HEK293T (cell line): ENCODE measurements around the gene MAP2K5.

Source experiments
- CTCF ChIA-PET: fragments of 350-600 bp; formaldehyde crosslinking; extraction: SDS; loops from one replicate; lab custom pipeline; 2021; ENCODE audit warnings: antibody characterized with exemption, inconsistent platforms; lab: Yijun Ruan, JAX
- POLR2A ChIA-PET: fragments of 350-600 bp; formaldehyde crosslinking; extraction: SDS; loops from one replicate; lab custom pipeline; 2020; ENCODE audit warnings: antibody characterized with exemption, inconsistent platforms; lab: Yijun Ruan, JAX
- DNase-seq: peaks from one replicate; pipeline ENCODE4 v3.0.0; 2012; ENCODE audit warnings: mixed read lengths; ENCODE audit errors: extremely low spot score
- ARNT ChIP-seq: fragments of 450-650 bp; IDR thresholded peaks from 2 replicates; pipeline ENCODE4 v1.6.1; 2017; ENCODE audit warnings: mild to moderate bottlenecking
- BHLHE40 ChIP-seq: fragments of 450-650 bp; IDR thresholded peaks from 2 replicates; pipeline ENCODE4 v1.6.1; 2016; ENCODE audit warnings: mild to moderate bottlenecking, moderate library complexity, borderline replicate concordance
- CTBP1 ChIP-seq: fragments of 450-650 bp; IDR thresholded peaks from 2 replicates; pipeline ENCODE4 v1.6.1; 2016; ENCODE audit warnings: borderline replicate concordance
- ELF4 ChIP-seq: fragments of 450-650 bp; IDR thresholded peaks from 2 replicates; pipeline ENCODE4 v1.6.1; 2017; ENCODE audit warnings: antibody characterized with exemption
- FOXA1 ChIP-seq: fragments of 450-650 bp; IDR thresholded peaks from 2 replicates; pipeline ENCODE4 v1.6.1; 2016; ENCODE audit warnings: mild to moderate bottlenecking
- FOXK2 ChIP-seq: fragments of 450-650 bp; IDR thresholded peaks from 2 replicates; pipeline ENCODE4 v1.6.1; 2016; ENCODE audit warnings: mild to moderate bottlenecking
- FOXM1 ChIP-seq: fragments of 450-650 bp; IDR thresholded peaks from 2 replicates; pipeline ENCODE4 v1.6.1; 2017; ENCODE audit warnings: mild to moderate bottlenecking, borderline replicate concordance
- HDGF ChIP-seq: fragments of 450-650 bp; IDR thresholded peaks from 2 replicates; pipeline ENCODE4 v1.6.1; 2017; ENCODE audit warnings: antibody characterized with exemption, borderline replicate concordance
- L3MBTL2 ChIP-seq: fragments of 450-650 bp; conservative IDR thresholded peaks from 2 replicates; pipeline ENCODE4 v1.6.1; 2016; ENCODE audit warnings: mild to moderate bottlenecking
- LEF1 ChIP-seq: fragments of 450-650 bp; IDR thresholded peaks from 2 replicates; pipeline ENCODE4 v1.6.1; 2017; ENCODE audit warnings: mild to moderate bottlenecking, borderline replicate concordance
- NFRKB ChIP-seq: fragments of 450-650 bp; IDR thresholded peaks from 2 replicates; pipeline ENCODE4 v1.6.1; 2016; ENCODE audit warnings: mild to moderate bottlenecking, moderate library complexity
- PKNOX1 ChIP-seq: fragments of 450-650 bp; IDR thresholded peaks from 2 replicates; pipeline ENCODE4 v1.6.1; 2016
- SP1 ChIP-seq: fragments of 450-650 bp; IDR thresholded peaks from 2 replicates; pipeline ENCODE4 v1.6.1; 2017
- SUZ12 ChIP-seq: fragments of 450-650 bp; IDR thresholded peaks from 2 replicates; pipeline ENCODE4 v1.6.1; 2016; ENCODE audit warnings: mild to moderate bottlenecking
- TARDBP ChIP-seq: fragments of 450-650 bp; IDR thresholded peaks from 2 replicates; pipeline ENCODE4 v1.6.1; 2016
- ZNF384 ChIP-seq: fragments of 450-650 bp; IDR thresholded peaks from 2 replicates; pipeline ENCODE4 v1.6.1; 2016

Gene MAP2K5

GRCh38 chr15:67548862-67549651 lies 6.6 kb downstream of the MAP2K5 start:
- peak; percentile 74 for DNase-seq
- TF ChIP-seq SP1, result no peak
- TF ChIP-seq BHLHE40, result no peak
- no peak for TF ChIP-seq PKNOX1
- TF ChIP-seq ELF4, result no peak
- no peak for TF ChIP-seq FOXA1
- no peak for TF ChIP-seq L3MBTL2
- no peak for TF ChIP-seq FOXK2
- no peak for TF ChIP-seq LEF1
- no peak for TF ChIP-seq FOXM1
- no peak for TF ChIP-seq ARNT
- no peak for TF ChIP-seq SUZ12
- no peak for TF ChIP-seq NFRKB
- no peak for TF ChIP-seq TARDBP
- no peak for TF ChIP-seq CTBP1
- TF ChIP-seq ZNF384, result no peak
- ChIA-PET CTCF (interaction anchor here (1.3 kb wide), 1 partner anchor 92 kb away, joined by 3 read pairs; no protein-coding TSS in a partner anchor), POLR2A (interaction anchor here (0.8 to 1.8 kb wide), 4 partner anchors 12 to 230 kb away, joined by 3 to 6 read pairs (median 4); no protein-coding TSS in a partner anchor)

- no peak for TF ChIP-seq PKNOX1
- no peak for TF ChIP-seq SP1
- TF ChIP-seq FOXA1, result no peak
- no peak for TF ChIP-seq CTBP1
- TF ChIP-seq BHLHE40, result no peak
- TF ChIP-seq TARDBP, result no peak
- no peak for TF ChIP-seq FOXM1
- TF ChIP-seq LEF1, result no peak
- no peak for TF ChIP-seq ARNT
- TF ChIP-seq NFRKB, result no peak
- DNase-seq, result no peak
- ChIA-PET POLR2A (interaction anchor here (0.6 to 1.7 kb wide), 3 partner anchors 11 to 230 kb away, joined by 3 to 5 read pairs (median 3); no protein-coding TSS in a partner anchor), CTCF (interaction anchor here (1.3 kb wide), 1 partner anchor 93 kb away, joined by 3 read pairs; no protein-coding TSS in a partner anchor)
Observed at GRCh38 chr15:67549736-67550135, 7.2 kb downstream of the MAP2K5 start.

DNA sequence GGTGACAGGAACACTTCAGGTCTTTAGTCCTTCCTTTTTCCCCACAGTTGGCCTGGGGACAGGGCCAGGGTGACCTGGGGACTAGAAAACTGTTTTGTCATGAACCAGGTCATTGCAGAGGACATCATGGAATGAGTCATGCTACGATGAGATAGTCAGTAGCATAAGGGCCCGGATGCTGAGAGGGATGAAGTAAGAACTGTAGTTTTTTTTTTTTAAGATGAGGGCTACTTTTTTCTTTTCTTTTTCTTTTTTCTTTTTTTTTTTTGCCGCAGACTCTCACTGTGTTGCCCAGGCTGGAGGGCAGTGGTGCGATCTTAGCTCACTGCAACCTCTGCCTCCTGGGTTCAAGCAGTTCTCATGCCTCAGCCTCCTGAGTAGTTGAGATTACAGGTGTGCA lies 8.0 kb downstream of the MAP2K5 start:
- DNase-seq, result no peak
- POLR2A ChIA-PET, result interaction anchor here (2.0 kb wide), 1 partner anchor 8 kb away, joined by 6 read pairs; the partner anchor contains the start of gene MAP2K5
- TF ChIP-seq HDGF (no peak), SUZ12 (no peak), L3MBTL2 (no peak), ZNF384 (peak; percentile 66), FOXK2 (no peak), LEF1 (no peak)
- CTCF ChIA-PET, result interaction anchor here (1.3 kb wide), 1 partner anchor 94 kb away, joined by 3 read pairs; no protein-coding TSS in a partner anchor

GRCh38 chr15:67551207-67551743 lies 8.8 kb downstream of the MAP2K5 start:
- TF ChIP-seq HDGF, result no peak
- TF ChIP-seq FOXA1, result no peak
- TF ChIP-seq SUZ12, result no peak
- no peak for TF ChIP-seq NFRKB
- TF ChIP-seq SP1, result no peak
- TF ChIP-seq ELF4, result no peak
- no peak for TF ChIP-seq BHLHE40
- DNase-seq, result no peak
- ChIA-PET CTCF (interaction anchor here (0.6 kb wide), 1 partner anchor 90 kb away, joined by 3 read pairs; no protein-coding TSS in a partner anchor), POLR2A (interaction anchor here (2.0 kb wide), 1 partner anchor 9 kb away, joined by 6 read pairs; the partner anchor contains the start of gene MAP2K5)

GRCh38 chr15:67554580-67554979 lies 12.1 kb downstream of the MAP2K5 start:
- ChIA-PET CTCF (interaction anchor here (0.7 to 1.2 kb wide), 2 partner anchors 17 to 58 kb away, joined by 3 read pairs; no protein-coding TSS in a partner anchor), POLR2A (interaction anchor here (1.1 kb wide), 1 partner anchor 34 kb away, joined by 3 read pairs; the partner anchor contains the start of gene C15orf61)
- no peak for TF ChIP-seq ARNT
- no peak for TF ChIP-seq CTBP1
- TF ChIP-seq SUZ12, result no peak
- TF ChIP-seq LEF1, result no peak
- no peak for TF ChIP-seq HDGF
- no peak for TF ChIP-seq FOXA1
- TF ChIP-seq NFRKB, result no peak
- no peak for TF ChIP-seq PKNOX1
- no peak for TF ChIP-seq ZNF384
- TF ChIP-seq TARDBP, result no peak
- no peak for TF ChIP-seq ELF4
- TF ChIP-seq FOXK2, result no peak
- TF ChIP-seq BHLHE40, result no peak
- DNase-seq, result no peak

GRCh38 chr15:67556976-67557570 lies 14.6 kb downstream of the MAP2K5 start:
- DNase-seq, result no peak
- ChIA-PET POLR2A (no interaction called here), CTCF (no interaction called here)
- TF ChIP-seq LEF1, result no peak
- no peak for TF ChIP-seq FOXK2
